Neural progenitor cell (in vitro differentiated cells): ENCODE data around the gene FAM90A26.
"Not testable (repeated sequence)": the region's sequence is repeated elsewhere in the genome, so short reads cannot be mapped to it uniquely, and the experiment has no call there.

Experiments
- CTCF ChIP-seq: fragments of 200-600 bp; sonication (generic); IDR thresholded peaks from 2 replicates; pipeline ENCODE4 v1.5.1; 2017; ENCODE audit warnings: antibody characterized with exemption, mild to moderate bottlenecking
- EZH2 ChIP-seq: fragments of 200-600 bp; sonication (generic); IDR thresholded peaks from 2 replicates; pipeline ENCODE4 v1.6.1; 2017; ENCODE audit warnings: antibody characterized with exemption, mild to moderate bottlenecking, moderate library complexity

GRCh38 chr4:9160046-9160445, 10.2 kb upstream of the FAM90A26 start:
- not testable (repeated sequence) for TF ChIP-seq CTCF, EZH2
